ENCODE results near the gene ITLN2.
"Not testable (repeated sequence)": the region's sequence is repeated elsewhere in the genome, so short reads cannot be mapped to it uniquely, and the experiment has no call there.

ITLN2 gene

DNA sequence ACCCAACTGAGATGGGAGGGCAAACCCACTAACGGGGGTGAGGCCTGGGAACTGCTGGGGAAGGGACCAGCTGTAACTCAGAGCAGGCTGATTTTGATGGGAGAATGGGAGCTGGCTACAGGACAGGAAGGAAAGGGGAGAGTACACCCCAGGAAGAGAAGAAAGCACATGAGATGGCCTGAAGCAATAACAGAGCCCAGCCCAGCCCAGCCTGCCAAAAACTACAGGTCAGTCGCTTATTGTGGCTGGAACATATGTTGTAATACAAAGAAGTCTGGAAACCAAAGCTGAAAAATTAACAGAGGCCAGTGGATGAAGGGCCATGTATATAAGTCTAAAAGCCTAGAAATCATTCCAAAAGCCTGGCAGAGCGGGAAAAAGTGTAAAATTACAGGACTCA is 1.6 kb downstream of the ITLN2 start:
- DNase-seq (ENCODE audit: low spot score): no peak

DNA sequence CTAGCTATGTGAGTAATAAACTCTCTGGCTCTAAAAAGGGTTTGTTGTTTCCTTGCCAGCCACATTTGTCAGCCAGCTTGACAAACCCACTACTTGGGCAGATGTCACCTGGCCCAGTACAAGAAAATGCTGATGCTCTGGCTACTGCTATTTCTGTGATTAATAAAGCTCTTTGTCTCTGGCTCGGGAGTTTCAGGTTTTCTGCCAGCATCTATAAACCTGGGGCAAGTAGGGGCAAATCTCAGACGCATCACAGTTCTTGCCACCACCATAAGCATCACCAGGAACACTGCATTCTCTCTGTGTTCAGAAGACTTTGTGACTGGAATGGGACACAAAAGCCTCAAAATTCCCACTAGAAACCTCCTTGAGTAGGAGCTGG is 2.5 kb downstream of the ITLN2 start:
- DNase-seq (ENCODE audit: low spot score): no peak

DNA sequence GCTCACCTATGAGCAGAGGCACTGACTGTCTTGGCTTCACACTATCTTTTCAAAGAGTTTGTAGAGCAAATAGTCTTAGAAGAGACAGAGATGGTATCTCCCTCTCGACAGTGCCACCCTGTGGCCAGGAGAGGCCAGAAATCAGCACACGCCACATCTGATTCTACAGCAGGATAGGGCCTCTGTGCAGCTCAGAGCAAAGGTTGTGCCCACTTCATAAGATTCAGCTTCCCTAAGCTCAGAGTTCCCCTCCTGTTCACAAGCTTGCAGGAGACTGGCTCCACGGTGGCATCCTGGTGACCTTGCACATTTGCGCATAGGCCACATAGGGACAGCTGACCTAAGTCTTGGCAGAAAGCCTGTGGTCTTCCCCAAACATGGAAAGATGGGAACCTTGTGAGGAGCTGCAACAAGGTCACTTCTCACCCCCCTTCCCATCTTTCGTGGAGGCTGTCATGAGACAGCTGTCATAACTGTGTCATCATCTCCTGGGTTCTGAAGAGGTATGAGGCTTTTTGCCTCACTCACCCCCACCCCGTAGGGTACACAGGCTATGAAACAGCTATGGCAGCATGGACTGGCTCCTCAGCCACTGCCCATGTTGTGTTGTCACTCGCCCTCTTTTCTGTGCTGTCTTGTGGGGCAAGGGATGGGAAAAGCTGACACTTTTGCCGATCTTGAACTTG is 3.0 kb downstream of the ITLN2 start:
- DNase-seq (ENCODE audit: low spot score): no peak

DNA sequence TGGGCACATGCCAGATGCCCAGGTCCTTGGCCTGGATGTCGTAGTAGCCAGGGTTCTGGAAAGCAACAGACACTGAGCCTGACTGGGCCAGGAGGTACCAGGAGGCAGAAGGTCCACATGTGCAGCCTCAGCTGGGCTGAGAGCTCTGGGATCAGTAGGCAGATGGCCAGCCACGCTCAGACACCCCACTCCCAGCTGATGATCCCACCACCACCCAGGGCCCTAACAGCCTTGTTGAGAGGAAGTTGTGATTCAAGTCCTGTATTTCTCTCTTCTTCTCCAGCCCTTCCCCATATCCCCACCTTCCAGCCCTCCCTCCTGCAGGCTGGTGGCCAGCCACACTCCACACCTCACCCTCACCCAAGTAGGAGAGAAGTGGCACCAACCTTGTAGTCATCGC is 4.0 kb downstream of the ITLN2 start:
- no peak for DNase-seq (ENCODE audit: low spot score)

DNA sequence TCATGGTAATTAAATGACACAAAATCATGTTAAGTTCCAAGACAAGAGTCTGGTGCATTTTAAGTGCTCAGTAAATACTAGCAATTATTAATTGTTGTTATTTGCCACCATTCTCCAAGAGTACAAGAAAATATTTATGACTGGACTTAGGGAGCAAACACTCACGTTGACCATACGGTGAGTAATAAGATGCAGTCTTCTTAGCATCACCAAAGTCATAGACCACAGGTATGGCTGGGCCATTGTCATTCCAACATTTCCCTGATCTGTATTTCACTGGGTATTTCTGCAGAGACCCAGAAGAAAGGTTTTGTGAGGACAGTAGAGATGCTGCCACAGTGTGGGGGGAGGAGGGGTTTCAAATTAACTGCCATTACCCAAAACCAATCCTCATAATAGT is 4.7 kb downstream of the ITLN2 start:
- DNase-seq (ENCODE audit: low spot score): no peak

DNA sequence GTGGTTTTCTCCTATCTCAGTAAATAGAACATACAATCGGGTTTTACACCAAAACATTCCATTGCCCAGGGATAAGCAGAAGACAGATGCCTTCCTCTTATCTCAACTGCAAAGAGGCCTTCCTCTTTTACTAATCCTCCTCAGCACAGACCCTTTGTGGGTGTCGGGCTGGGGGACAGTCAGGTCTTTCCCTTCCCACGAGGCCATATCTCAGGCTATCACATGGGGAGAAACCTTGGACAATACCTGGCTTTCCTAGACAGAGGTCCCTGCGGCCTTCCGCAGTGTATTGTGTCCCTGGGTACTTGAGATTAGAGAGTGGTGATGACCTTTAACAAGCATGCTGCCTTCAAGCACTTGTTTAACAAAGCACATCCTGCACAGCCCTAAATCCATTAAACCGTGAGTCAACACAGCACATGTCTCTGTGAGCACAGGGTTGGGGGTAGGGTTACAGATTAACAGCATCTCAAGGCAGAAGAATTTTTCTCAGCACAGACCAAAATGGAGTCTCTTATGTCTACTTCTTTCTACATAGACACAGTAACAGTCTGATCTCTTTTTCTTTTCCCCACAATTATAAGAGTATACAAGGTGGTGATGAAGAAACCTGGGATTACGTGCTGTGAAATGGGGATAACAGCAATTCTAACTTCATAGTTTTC is 5.3 kb downstream of the ITLN2 start:
- DNase-seq (ENCODE audit: low spot score): not testable (repeated sequence)

DNA sequence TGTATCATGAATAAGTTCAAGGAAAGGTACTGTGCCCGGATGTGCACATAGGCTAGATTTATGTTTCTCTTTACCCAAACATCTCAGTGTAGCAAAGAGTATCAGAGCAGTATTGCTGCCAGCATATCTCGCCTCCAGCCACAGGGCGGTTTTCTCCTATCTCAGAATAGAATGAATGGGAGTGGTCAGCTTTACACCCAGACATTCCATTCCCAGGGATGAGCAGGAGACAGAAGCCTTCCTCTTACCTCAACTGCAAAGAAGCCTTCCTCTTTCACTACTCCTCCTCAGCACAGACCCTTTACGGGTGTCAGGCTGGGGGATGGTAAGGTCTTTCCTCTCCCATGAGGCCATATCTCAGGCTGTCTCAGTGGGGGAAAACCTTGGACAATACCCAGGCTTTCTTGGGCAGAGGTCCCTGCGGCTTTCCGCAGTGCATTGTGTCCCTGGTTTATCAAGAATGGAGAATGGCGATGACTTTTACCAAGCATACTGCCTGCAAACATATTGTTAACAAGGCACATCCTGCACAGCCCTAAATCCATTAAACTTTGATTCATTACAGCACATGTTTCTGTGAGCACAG is 7.3 kb downstream of the ITLN2 start:
- not testable (repeated sequence) for DNase-seq (ENCODE audit: low spot score)

DNA sequence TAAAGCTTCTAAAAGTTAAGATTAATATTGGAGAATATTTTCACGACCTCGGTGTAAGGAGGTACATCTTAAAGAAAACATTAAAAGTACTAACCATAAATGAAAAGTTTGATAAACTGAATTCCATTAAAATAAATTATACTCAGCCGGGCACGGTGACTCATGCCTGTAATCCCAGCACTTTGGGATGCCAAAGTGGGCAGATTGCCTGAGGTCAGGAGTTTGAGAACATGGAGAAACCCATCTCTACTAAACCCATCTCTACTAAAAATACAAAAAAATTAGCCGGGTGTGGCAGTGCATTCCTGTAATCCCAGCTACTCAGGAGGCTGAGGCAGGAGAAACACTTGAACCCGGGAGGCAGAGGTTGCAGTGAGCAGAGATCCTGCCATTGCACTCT is 8.7 kb downstream of the ITLN2 start:
- not testable (repeated sequence) for DNase-seq (ENCODE audit: low spot score)

DNA sequence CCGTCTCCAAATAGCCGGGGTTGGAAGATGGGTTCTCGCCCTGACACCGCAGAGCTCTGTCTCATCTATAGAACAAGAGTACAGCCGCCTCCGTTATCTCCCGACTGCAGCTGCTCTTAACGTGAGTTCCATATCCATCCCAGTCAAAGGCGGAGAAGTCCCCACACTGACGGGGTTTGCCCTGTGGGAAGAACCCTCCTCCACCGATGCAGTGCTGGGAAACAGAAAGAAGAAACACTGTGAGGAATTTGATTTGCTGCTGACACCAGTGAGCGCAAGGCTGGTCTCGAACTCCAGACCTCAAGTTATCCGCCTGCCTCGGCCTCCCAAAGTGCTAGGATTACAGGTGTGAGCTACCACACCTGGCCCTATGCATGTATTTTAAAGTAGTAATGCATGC is 9.5 kb downstream of the ITLN2 start:
- DNase-seq (ENCODE audit: low spot score): no peak

DNA sequence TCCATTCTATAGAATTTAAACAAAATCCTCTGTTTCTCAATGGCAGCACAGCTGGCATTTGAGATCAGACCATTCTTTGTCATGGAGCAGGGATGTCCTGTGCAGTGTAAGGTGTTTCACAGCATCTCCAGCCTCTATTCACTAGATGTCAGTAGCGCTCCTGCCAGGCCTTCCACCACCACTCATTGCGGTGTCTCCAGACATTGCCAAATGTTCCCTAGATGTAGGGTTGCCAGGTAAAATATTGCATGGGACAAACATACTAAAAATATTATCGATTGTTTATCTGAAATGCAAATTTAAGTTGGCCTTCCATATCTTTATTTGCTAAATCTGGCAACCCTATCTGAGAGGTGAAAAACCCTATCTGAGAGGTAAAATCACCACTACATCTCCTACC is 11.7 kb downstream of the ITLN2 start:
- no peak for DNase-seq (ENCODE audit: low spot score)

DNA sequence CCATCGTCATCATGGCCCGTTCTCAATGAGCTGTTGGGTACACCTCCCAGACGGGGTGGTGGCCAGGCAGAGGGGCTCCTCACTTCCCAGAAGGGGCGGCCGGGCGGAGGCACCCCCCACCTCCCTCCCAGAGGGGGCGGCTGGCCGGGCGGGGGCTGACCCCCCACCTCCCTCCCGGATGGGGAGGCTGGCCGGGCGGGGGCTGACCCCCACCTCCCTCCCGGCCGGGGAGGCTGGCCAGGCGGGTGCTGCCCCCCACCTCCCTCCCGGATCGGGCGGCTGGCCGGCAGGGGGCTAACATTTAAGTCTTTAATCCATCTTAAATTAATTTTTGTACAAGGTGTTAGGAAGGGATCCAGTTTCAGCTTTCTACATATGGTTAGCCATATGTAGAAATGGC is 17.9 kb downstream of the ITLN2 start:
- not testable (repeated sequence) for DNase-seq (ENCODE audit: low spot score)

DNA sequence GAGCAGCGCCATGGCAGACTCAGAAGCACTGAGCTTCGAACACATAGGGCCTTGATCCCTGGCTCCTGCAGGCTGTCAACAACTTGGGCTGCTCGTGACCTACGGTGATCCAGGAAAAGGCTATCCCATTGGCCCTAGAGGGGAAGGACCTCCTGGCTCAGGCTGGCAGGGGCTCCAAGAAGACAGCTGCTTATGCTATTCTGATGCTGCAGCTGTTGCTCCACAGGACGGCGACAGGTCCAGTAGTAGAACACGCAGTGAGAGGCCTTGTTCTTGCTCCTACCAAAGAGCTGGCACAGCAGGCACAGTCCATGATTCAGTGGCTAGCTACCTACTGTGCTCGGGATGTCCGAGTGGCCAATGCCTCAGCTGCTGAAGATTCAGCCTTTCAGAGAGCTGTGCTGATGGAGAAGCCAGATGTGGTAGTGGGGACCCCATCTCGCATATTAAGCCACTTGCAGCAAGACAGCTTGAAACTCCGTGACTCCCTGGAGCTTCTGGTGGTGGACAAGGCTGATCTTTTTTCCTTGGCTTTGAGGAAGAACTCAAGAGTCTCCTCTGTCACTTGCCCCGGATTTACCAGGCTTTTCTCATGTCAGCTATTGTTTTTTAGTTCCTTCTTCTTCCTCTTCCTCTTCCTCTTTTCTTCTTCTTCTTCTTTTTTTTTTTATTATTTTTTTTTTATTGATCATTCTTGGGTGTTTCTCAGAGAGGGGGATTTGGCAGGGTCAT is 18.9 kb downstream of the ITLN2 start:
- no peak for DNase-seq (ENCODE audit: low spot score)

DNA sequence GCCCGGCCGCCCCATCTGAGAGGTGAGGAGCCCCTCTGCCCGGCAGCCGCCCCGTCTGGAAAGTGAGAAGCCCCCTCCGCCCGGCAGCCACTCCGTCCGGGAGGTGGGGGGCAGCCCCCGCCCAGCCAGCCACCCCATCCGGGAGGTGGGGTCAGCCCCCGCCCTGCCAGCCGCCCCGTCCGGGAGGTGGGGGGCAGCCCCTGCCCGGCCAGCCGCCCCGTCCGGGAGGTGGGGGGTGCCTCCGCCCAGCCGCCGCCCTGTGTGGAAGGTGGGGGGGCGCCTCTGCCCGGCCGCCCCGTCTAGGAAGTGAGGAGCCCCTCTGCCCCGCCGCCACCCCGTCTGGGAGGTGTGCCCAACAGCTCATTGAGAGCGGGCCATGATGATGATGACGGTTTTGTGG is 21.3 kb downstream of the ITLN2 start:
- not testable (repeated sequence) for DNase-seq (ENCODE audit: low spot score)

DNA sequence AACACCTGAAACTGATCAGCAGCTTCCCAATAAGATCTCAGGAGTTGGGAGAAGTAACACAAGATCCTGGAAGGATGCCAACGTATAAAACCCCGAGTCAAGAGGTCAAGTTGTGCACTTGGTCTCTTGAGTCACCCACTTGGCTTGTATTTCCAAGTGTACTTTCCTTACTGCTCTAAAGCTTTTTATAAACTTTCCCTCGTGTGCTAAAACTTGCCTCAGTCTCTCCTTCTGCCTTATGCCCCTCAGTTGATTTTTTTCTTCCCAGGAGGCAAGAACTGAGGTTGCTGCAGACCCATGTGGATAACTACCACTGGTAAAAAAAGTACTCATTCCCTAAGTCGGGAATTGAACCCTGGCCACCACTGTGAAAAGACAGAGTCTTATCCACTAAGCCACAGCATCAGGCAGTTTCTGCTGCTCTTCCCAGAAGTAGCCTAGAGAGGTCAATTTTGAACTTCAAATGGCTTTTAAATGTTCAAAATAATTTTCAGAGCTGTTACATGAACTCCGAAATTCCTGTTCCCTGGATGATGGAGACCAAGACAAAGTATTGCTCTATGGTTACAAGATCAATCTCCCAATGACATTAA is 28.9 kb downstream of the ITLN2 start:
- DNase-seq (ENCODE audit: low spot score): no peak

DNA sequence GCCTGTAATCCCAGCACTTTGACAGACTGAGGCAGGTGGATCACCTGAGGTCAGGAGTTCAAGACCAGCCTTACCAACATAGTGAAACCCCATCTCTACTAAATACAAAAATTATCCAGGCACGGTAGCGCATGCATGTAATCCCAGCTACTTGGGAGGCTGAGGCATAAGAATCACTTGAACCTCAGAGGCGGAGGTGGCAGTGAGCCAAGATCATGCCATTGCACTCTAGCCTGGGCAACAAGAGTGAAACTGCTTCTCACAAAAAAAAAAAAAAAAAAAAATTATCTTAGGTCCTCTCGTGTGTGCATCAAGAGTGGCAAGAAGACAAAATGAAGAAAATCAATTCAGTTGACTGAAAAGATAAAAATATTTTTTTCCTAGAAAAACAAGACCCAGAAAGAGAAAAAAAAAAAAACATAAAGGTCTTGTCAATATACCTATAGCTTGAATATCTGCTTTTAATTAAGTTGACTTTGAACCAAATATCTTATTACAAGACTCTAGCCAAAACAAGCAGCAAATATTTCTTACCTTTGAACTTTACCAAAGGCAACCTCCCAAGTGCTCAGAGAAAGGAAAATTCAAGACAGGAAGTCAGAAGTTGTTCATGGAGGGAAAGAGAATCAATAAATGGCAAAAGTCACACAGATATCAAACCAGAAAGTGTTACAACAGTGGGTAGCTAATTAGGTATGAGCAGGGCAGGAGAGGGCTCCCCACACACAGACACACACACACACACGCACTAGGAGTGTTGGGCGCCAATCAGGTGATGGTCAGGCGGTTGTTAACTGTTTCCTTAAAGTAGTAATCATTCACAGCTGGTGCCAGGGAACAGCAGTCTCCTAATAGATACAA is 29.6 kb downstream of the ITLN2 start:
- no peak for DNase-seq (ENCODE audit: low spot score)

DNA sequence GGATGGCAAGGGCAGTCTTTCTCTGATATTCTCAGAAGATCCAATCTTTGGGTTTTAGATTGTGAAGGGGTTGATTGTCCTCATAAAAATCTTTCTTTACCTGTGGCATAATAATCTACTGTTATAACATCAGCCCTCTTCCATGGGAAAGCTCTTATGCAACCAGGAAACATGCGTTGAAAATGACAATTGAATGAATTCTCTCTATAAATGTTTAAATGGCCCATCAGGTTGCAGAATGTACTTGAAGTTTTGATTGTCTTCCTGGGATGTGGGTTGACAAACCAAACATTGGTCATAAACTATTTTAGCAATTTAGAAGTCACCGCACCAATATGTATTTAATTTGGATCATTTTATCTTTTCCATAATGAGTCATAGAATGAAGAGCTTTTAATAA is 37.9 kb downstream of the ITLN2 start:
- DNase-seq (ENCODE audit: low spot score): no peak

DNA sequence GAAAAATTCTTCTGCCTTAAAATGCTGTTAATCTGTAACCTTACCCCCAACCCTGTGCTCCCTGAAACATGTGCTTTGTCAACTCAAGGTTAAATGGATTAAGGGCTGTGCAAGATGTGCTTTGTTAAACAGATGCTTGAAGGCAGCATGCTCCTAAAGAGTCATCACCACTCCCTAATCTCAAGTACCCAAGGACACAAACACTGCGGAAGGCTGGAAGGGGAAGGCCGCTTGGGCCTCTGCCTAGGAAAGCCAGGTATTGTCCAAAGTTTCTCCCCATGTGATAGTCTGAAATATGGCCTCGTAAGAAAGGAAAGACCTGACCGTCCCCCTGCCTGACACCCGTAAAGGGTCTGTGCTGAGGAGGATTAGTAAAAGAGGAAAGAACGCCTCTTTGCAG is 41.4 kb downstream of the ITLN2 start:
- not testable (repeated sequence) for DNase-seq (ENCODE audit: low spot score)

DNA sequence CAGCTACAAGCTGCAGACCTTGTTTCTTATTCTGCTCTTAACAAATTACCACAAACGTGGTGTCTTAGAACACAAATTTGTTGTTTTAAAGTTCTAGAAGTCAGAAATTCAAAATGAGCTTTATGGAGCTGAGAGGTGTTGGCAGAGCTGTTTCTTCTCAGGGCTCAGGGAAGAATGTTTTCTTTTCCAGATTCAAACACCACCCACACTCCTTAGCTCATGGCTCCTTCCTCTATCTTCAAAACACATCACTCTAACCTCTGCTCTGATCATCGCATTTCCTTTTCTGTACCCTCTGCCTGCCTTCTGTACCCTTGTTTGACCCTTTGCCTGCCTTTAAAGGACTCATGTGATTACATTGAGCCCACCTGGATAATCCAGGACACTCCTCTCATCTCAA is 42.7 kb downstream of the ITLN2 start:
- DNase-seq (ENCODE audit: low spot score): no peak

DNA sequence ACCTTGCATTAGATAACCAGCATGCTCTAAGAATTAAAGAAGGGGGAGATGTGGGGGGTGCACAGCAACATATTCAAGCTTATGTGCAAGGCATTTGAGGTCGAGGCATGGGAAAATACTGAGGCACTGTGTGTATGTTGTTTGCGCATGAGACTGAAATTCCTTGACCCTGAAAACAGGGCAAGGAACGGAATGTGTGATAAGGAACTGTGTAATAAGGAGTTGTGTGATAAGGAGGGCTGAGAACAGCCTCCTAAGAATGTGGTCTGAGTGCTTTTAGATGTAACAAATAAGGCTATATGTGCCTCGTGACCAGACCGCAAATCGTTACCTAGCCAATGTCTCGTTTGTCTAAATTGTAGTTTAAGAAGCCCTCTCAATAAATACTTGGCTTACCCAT is 43.2 kb downstream of the ITLN2 start:
- DNase-seq (ENCODE audit: low spot score): no peak

DNA sequence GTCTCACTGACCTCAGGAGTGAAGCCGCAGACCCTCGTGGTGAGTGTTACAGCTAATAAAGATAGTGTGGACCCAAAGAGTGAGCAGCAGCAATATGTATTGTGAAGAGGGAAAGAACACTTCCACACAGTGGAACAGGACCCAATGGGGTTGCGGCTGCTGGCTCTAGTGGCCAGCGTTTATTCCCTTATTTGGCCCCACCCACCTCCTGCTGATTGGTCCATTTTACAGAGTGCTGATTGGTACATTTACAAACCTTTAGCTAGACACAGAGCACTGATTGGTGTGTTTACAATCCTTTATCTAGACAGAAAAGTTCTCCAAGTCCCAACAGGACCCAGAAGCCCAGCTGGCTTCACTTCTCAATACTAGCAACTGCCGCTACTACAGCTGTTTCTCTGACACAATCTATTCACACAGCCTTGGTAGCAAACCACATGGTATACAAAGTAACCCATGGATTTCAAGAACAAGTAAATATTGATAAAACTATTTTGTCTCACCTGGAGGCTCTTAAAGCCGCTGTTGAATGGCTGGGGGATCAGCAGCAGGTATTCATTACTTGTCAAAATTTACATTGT is 44.3 kb downstream of the ITLN2 start:
- no peak for DNase-seq (ENCODE audit: low spot score)

DNA sequence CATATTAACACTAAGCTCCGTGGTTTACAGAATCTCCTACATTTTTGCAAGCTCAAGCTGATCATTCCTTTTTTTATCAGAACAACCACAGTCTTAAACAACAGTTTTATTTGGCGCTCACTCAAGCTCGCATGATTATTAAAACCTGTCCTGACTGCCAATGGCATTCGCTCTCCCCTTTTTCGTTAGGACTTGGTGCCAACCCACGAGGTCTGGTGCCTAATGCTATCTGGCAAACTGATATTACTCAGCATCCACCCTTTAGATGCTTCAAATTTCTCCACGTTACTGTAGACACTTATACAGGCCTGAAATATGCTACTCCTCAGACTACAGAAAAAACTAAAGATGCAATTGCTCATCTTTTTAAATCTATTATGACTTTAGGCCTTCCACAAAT is 46.6 kb downstream of the ITLN2 start:
- DNase-seq (ENCODE audit: low spot score): no peak
